SK-N-MC (cell line): ENCODE data around the gene KCNMA1.

Experiments
- EZH2 ChIP-seq: fragments of 200-600 bp; sonication (generic); IDR thresholded peaks from one replicate; pipeline ENCODE4 v1.6.1; 2017; ENCODE audit warnings: antibody characterized with exemption
- FOXP2 ChIP-seq: optimal IDR thresholded peaks from 2 replicates; pipeline ENCODE3; 2011; ENCODE audit warnings: mild to moderate bottlenecking, moderate library complexity; ENCODE audit not compliant: insufficient read depth; ENCODE audit errors: extremely low read length, control extremely low read depth
- POLR2AphosphoS5 ChIP-seq: IDR thresholded peaks from 2 replicates; pipeline ENCODE4 v1.6.1; 2012; ENCODE audit warnings: mild to moderate bottlenecking, low read depth, low read length, borderline replicate concordance

DNA sequence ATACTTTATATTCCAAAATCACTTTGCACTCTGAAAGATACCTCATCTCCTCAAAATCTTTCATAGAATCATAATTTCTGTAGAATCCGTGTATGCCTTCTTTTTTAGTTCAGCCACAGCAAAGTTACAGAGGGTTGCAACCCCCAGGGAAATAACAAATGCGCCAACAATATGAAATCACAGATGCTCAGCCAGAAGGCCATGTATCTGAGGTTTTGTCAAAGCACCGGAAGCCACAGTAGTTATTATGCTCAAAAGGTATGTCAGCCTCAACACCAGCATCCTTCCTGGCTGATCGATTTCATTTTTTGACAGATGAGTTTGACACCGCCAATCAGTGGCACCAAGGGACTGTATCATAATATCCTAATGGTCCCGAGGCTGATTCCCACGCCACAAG, 204.1 kb downstream of the KCNMA1 start:
- TF ChIP-seq EZH2: no peak
- TF ChIP-seq POLR2AphosphoS5: no peak
- no peak for TF ChIP-seq FOXP2
